ENCODE measurements around the gene DAP3.

GRCh38 chr1:155695608-155696007 is 6.7 kb downstream of the DAP3 start:
- TF ChIP-seq, protein P1, sequence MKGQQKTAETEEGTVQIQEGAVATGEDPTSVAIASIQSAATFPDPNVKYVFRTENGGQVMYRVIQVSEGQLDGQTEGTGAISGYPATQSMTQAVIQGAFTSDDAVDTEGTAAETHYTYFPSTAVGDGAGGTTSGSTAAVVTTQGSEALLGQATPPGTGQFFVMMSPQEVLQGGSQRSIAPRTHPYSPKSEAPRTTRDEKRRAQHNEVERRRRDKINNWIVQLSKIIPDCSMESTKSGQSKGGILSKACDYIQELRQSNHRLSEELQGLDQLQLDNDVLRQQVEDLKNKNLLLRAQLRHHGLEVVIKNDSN (IDR thresholded peaks at IDR 0.05; ENCODE audit: borderline replicate concordance, low read depth) = no peak
- no peak for TF ChIP-seq TAF1 (IDR thresholded peaks at IDR 0.05; ENCODE audit: borderline replicate concordance, low read depth, low read length)
- no peak for TF ChIP-seq GATA2 (CRISPR knock-in tag; IDR thresholded peaks at IDR 0.05)
- TF ChIP-seq USF2 (IDR thresholded peaks at IDR 0.05; ENCODE audit: borderline replicate concordance, low read depth, low read length) = no peak
- TF ChIP-seq, protein P2, sequence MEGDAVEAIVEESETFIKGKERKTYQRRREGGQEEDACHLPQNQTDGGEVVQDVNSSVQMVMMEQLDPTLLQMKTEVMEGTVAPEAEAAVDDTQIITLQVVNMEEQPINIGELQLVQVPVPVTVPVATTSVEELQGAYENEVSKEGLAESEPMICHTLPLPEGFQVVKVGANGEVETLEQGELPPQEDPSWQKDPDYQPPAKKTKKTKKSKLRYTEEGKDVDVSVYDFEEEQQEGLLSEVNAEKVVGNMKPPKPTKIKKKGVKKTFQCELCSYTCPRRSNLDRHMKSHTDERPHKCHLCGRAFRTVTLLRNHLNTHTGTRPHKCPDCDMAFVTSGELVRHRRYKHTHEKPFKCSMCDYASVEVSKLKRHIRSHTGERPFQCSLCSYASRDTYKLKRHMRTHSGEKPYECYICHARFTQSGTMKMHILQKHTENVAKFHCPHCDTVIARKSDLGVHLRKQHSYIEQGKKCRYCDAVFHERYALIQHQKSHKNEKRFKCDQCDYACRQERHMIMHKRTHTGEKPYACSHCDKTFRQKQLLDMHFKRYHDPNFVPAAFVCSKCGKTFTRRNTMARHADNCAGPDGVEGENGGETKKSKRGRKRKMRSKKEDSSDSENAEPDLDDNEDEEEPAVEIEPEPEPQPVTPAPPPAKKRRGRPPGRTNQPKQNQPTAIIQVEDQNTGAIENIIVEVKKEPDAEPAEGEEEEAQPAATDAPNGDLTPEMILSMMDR (IDR thresholded peaks at IDR 0.05) = no peak
- no peak for TF ChIP-seq MXI1 (IDR thresholded peaks at IDR 0.05; ENCODE audit: low read depth, low read length)
- no peak for TF ChIP-seq REST (IDR thresholded peaks at IDR 0.05; ENCODE audit: low read depth, low read length)
- TF ChIP-seq EZH2phosphoT487 (IDR thresholded peaks at IDR 0.05; ENCODE audit: borderline replicate concordance, low read depth) = no peak
- no peak for TF ChIP-seq TEAD4 (IDR thresholded peaks at IDR 0.05; ENCODE audit: borderline replicate concordance, insufficient read depth)
- no peak for TF ChIP-seq POLR2AphosphoS5 (IDR thresholded peaks at IDR 0.05; ENCODE audit: low read depth, low read length)
- no peak for TF ChIP-seq YY1 (IDR thresholded peaks at IDR 0.05; ENCODE audit: low read depth)
